Measurements from ENCODE around the gene MTOR. TPM values are rescaled to one million over a fixed set of nuclear protein-coding genes. Genes with fewer than 3 reads are reported as not detected.
"Not testable (repeated sequence)": the region's sequence is repeated elsewhere in the genome, so short reads cannot be mapped to it uniquely, and the experiment has no call there.

The MTOR gene
- total and polyA plus RNA-seq, 5 experiments from 2014 or later = 3.5 to 45.9 (median 7.2) TPM

DNA sequence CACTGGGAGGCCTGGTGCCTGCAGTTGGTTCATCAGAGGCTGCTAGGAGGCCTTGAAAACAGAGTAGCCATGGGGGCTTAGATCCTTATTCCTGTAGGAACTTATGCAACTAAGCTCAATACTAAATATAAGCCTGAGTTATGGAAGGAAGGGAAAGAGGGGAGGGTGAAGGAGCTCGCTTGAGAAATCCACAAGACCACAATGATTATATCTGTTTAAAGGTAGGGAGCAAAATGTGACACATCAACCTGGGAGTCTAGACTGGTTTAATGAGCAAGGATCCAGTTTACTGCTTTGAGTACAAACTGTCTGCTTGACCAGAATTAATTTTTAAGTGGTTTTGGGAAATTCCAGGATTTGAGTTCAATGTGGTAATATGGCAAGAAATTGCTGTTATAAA lies 93.6 kb downstream of the MTOR start:
- H3K27ac Mint-ChIP-seq = peak overlapping the region in 2 of 10 donors; percentile 62 to 74
- H3K4me3 Mint-ChIP-seq = no peak overlapping the region
- H3K4me1 Mint-ChIP-seq = peaks cover 0 to 2% (median under 1%) of the 10 kb centered on the region in 4 donors
- POLR2A ChIA-PET = no interaction called here
- H3K9me3 Mint-ChIP-seq = peaks cover 0 to 2% (median 0%) of the 10 kb centered on the region in 9 donors
- H3K27me3 Mint-ChIP-seq = no peaks in the 10 kb centered on the region
- H3K36me3 Mint-ChIP-seq = peaks cover 0 to 53% (median 29%) of the 10 kb centered on the region in 3 donors
- DNase-seq = no peak
- no peak for ATAC-seq

DNA sequence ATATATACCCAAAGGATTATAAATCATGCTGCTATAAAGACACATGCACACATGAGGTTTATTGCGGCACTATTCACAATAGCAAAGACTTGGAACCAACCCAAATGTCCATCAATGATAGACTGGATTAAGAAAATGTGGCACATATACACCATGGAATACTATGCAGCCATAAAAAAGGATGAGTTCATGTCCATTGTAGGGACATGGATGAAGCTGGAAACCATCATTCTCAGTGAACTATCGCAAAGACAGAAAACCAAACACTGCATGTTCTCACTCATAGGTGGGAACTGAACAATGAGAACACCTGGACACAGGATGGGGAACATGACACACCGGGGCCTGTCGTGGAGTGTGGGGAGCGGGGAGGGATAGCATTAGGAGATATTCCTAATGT lies 95.6 kb downstream of the MTOR start:
- H3K27ac Mint-ChIP-seq, H3K27me3 Mint-ChIP-seq, H3K9me3 Mint-ChIP-seq, H3K4me3 Mint-ChIP-seq, ATAC-seq, DNase-seq, POLR2A ChIA-PET, H3K4me1 Mint-ChIP-seq: not testable (repeated sequence)
- peaks cover 0 to 61% (median 33%) of the 10 kb centered on the region in 3 donors for H3K36me3 Mint-ChIP-seq

DNA sequence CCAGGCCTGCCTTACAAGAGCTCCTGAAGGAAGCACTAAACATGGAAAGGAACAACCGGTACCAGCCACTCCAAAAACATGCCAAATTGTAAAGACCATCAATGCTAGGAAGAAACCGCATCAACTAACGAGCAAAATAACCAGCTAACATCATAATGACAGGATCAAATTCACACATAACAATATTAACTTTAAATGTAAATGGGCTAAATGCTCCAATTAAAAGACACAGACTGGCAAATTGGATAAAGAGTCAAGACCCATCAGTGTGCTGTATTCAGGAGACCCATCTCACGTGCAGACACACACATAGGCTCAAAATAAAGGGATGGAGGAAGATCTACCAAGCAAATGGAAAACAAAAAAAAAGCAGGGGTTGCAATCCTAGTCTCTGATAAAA lies 99.6 kb downstream of the MTOR start:
- H3K4me3 Mint-ChIP-seq, H3K4me1 Mint-ChIP-seq, DNase-seq, H3K27ac Mint-ChIP-seq, POLR2A ChIA-PET, H3K27me3 Mint-ChIP-seq, H3K9me3 Mint-ChIP-seq, ATAC-seq: not testable (repeated sequence)
- peaks cover 0 to 78% (median 34%) of the 10 kb centered on the region in 3 donors for H3K36me3 Mint-ChIP-seq

DNA sequence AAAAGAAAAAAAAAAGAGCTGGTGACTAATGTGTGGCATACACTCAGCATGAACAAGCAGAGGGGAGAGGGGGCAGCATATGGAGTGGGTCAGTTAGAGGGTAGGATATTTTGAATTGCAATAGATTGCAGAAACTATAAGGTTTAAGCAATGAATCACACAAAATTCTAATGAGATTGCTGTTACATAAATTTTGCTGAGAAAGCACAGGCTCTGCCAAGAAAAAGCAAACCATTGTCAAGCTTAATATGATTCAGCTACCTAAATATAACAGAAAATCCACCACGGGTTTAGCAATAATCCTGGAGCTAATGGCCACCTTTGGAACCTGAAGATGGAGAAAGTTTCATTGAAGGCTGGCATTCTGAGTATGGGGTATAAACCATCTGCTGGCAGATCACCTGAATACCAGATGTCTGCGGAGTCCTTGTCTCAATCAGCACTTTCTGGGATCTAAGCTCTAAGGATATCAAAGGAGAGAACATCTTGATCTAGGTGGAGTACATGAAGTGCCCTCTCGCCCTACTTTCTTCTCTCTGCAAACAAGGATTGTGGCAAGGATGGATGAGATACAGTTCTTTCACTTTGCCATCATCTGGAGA lies 103.5 kb downstream of the MTOR start:
- Mint-ChIP-seq H3K27ac (peak overlapping the region in 2 of 10 donors; percentile 12 to 21), H3K9me3 (no peaks in the 10 kb centered on the region), H3K36me3 (peaks cover 5 to 79% (median 22%) of the 10 kb centered on the region in 3 donors), H3K4me3 (no peak overlapping the region), H3K4me1 (peaks cover 0 to 5% (median 3%) of the 10 kb centered on the region in 4 donors), H3K27me3 (no peaks in the 10 kb centered on the region)
- DNase-seq (no peak), ATAC-seq (no peak)
- POLR2A ChIA-PET = no interaction called here

DNA sequence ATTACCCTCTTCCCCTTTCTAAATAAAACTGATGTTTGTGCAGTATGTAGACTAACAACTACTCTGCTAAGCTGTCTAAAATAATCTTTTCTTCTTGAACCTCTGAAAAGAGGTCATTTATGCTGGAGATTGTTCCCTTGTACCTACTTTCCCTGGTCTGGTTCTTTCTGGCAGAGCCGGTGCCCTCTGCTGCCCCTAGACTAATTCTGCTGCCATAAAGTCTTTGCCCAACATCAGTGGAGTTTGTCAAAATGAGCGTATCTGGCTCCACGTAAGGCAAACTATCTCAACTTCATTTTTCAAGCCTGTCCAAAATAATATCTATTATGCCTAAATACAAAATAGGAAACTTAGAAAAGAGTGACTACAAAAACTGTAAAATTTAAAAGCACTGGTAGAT lies 104.1 kb downstream of the MTOR start:
- no peak for DNase-seq
- POLR2A ChIA-PET = no interaction called here
- peaks cover 0 to 3% (median 0%) of the 10 kb centered on the region in 4 donors for H3K4me1 Mint-ChIP-seq
- peak overlapping the region in 3 of 10 donors; percentile 2 to 21 (median 12) for H3K27ac Mint-ChIP-seq
- H3K4me3 Mint-ChIP-seq = no peak overlapping the region
- peaks cover 5 to 78% (median 18%) of the 10 kb centered on the region in 3 donors for H3K36me3 Mint-ChIP-seq
- no peak for ATAC-seq
- no peaks in the 10 kb centered on the region for H3K9me3 Mint-ChIP-seq
- H3K27me3 Mint-ChIP-seq = no peaks in the 10 kb centered on the region

DNA sequence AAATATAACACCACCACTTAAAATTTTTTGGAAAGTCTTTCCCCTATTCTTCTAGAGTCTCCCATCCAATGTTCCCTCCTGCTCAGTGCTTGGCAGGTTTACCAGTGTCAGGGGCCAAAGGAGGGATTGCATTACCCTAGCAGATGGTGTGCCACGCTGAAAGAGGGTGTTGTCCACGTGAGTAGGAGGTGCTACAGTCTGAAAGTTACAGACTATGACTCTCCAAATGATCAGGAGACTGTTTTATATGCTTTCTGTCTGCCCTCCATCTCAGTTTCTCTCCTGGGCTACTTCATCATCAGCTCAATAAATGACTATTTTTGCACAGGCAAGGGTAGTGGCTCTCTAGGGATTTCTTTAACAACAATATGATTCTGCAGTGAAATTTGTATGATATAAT lies 104.5 kb downstream of the MTOR start:
- H3K27ac Mint-ChIP-seq = peak overlapping the region in 1 of 10 donors; percentile 2

DNA sequence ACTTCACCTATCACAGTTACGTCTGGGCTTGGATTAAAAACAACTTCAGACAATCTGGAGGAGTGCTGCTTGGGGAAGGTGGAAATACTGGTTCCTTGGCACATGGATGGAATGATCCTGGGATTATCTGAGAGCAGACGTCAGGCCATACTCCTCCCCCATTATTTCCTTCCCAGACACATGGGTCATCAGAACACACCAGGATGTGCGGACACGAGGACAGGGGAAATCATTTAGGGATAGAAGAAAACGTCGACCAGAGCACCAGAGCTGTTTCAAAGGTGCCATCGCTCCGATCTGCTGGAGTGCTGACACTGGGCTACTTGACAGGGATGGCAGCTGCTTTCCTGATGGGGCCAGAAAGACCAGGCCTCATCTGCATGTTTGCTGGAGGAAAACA lies 105.0 kb downstream of the MTOR start:
- no peak overlapping the region for H3K4me3 Mint-ChIP-seq
- no peak for ATAC-seq
- H3K36me3 Mint-ChIP-seq = peaks cover 5 to 79% (median 23%) of the 10 kb centered on the region in 3 donors
- H3K27me3 Mint-ChIP-seq = no peaks in the 10 kb centered on the region
- DNase-seq = no peak
- no peaks in the 10 kb centered on the region for H3K9me3 Mint-ChIP-seq
- POLR2A ChIA-PET = no interaction called here
- peaks cover 0 to 3% (median 0%) of the 10 kb centered on the region in 4 donors for H3K4me1 Mint-ChIP-seq
- H3K27ac Mint-ChIP-seq = peak overlapping the region in 1 of 10 donors; percentile 12

More for the DNA sequence above, 104.5 kb downstream of the MTOR start:
- ATAC-seq = no peak
- H3K36me3 Mint-ChIP-seq = peaks cover 5 to 78% (median 21%) of the 10 kb centered on the region in 3 donors
- H3K4me3 Mint-ChIP-seq = no peak overlapping the region
- no peaks in the 10 kb centered on the region for H3K27me3 Mint-ChIP-seq
- POLR2A ChIA-PET = no interaction called here
- no peaks in the 10 kb centered on the region for H3K9me3 Mint-ChIP-seq
- no peak for DNase-seq
- H3K4me1 Mint-ChIP-seq = peaks cover 0 to 3% (median 0%) of the 10 kb centered on the region in 4 donors

DNA sequence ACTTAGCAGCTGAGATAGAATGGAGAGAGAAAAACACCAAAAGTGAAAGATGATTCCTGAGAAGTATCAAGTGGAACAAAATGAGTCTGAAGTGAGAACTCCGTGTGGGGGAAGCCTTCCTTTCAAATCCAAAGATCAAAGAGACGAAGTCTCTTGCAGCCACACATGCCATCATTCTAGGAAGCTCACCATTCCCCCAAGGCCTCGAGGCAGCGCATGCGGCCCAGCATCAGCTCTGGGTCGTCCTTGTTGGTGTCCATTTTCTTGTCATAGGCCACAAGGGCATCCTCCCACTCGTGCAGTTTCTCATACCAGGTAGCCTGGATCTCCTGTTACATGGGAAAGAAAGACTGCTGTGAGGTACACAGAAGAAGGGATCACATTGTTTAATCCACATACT lies 105.4 kb downstream of the MTOR start:
- Mint-ChIP-seq H3K27me3 (no peaks in the 10 kb centered on the region), H3K9me3 (no peaks in the 10 kb centered on the region), H3K27ac (peak overlapping the region in 2 of 10 donors; percentile 10 to 14), H3K36me3 (peaks cover 5 to 79% (median 23%) of the 10 kb centered on the region in 3 donors), H3K4me1 (peaks cover 0 to 3% (median 0%) of the 10 kb centered on the region in 4 donors), H3K4me3 (no peak overlapping the region)
- ATAC-seq (no peak), DNase-seq (no peak)
- POLR2A ChIA-PET = no interaction called here

DNA sequence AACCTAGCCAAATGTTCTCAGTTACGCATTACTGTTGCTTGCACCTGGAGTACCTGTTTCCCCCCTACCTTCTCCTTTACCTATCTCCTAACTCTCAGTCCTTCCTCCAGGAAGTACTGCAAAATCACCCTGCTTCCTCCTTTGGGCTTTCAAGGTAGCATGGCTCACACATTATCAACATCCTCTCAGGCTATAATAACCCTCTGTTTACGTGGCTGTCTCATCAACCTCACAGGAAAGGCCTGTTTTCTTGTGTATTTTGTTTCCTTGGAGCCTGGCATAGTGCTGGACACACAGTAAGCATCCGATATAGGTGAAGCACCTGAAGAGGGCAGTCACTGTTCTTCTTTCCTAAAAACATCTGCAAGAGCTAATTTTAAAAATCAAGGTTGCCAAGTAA lies 105.9 kb downstream of the MTOR start:
- no peak overlapping the region for H3K4me3 Mint-ChIP-seq
- H3K9me3 Mint-ChIP-seq = no peaks in the 10 kb centered on the region
- peaks cover 5 to 78% (median 23%) of the 10 kb centered on the region in 3 donors for H3K36me3 Mint-ChIP-seq
- H3K27ac Mint-ChIP-seq = peak overlapping the region in 4 of 10 donors; percentile 10 to 80 (median 34)
- DNase-seq (no peak), ATAC-seq (no peak)
- H3K4me1 Mint-ChIP-seq = peaks cover 0 to 3% (median 0%) of the 10 kb centered on the region in 4 donors
- H3K27me3 Mint-ChIP-seq = no peaks in the 10 kb centered on the region
- POLR2A ChIA-PET = no interaction called here

DNA sequence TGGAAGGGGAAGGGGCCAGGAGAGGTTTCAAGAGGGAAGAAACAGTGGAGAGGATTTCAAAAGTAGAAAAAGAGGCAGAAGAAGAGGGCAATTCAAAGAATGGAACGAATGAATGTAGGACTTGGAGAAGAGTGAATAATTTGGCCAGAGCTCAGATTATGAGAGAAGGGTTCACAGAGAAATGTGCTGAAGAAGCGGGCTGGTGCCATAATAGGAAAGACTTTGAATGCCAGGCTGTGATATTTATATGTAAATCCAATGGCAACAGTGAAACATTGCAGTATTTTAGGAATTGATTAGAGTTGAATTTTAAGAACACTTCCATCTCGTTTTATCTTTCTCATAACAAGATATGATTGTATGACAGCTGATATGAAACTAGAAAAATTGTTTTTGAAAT lies 109.2 kb downstream of the MTOR start:
- no peak for ATAC-seq
- Mint-ChIP-seq H3K27me3 (no peaks in the 10 kb centered on the region), H3K4me3 (no peak overlapping the region), H3K4me1 (peaks cover 0 to under 1% (median 0%) of the 10 kb centered on the region in 4 donors), H3K27ac (peak overlapping the region in 1 of 10 donors; percentile 56), H3K36me3 (peaks cover 5 to 82% (median 30%) of the 10 kb centered on the region in 3 donors), H3K9me3 (no peaks in the 10 kb centered on the region)
- POLR2A ChIA-PET = no interaction called here
- DNase-seq = no peak

DNA sequence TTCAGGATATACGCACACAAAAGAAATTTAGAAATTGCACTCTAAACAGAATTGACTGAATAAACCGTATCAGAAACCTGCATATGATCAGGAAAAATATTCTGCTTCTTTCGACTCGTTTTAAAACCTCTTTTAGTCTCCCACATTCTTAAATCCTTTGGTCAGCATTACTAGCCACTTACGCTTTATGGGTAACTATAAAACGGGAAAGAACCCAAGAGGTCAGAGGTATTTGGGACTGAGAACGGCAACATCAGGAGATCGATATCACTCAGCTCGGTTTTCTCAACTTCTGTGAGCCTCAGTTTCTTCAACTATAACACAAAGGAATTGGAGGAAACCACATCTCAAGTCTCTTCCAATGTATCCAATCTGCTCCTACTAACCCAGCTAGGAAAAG lies 109.6 kb downstream of the MTOR start:
- H3K4me1 Mint-ChIP-seq = no peaks in the 10 kb centered on the region

DNA sequence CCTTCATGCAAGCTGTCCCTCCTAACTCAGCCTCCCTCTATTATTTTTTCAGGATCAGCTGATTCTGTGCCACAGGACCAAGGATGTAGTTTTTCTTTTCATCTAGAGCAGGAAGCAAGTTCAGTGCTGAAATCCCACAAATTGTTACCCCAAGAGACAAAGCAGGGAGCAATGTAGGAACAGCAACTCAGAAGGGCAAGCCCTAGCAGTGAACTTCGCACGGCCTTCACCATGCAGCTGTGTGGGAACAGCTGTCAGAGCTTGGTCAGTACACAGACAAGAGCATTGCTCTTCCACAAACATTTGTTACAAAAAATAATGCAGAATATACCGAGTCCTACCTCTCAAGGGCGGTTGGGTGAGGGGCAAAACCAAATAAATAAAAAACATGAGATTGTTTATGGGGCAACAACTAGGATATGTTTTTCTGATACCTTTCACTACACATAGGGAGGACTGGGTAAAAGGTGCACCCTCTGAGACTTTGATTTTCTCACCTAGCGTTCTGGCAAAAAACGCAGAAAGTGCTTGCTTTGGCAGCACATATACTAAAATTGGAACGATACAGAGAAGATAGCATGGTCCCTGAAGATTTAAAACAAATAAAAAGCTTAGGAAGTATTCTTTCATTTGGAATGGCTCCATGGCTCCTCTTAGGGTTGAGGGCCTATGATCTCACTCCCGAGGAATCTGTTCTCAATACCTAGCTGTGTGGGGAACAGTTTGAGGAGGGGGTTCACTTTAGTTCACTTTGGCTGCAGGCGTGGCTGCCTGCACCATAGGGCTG lies 110.3 kb downstream of the MTOR start:
- Mint-ChIP-seq H3K4me3 (no peak overlapping the region), H3K27me3 (no peaks in the 10 kb centered on the region), H3K27ac (no peak overlapping the region), H3K36me3 (peaks cover 5 to 83% (median 33%) of the 10 kb centered on the region in 3 donors), H3K4me1 (no peaks in the 10 kb centered on the region), H3K9me3 (no peaks in the 10 kb centered on the region)
- POLR2A ChIA-PET = no interaction called here
- ATAC-seq = no peak
- no peak for DNase-seq

More for the DNA sequence above, 109.6 kb downstream of the MTOR start:
- Mint-ChIP-seq H3K9me3 (no peaks in the 10 kb centered on the region), H3K4me3 (no peak overlapping the region), H3K27me3 (no peaks in the 10 kb centered on the region), H3K36me3 (peaks cover 5 to 82% (median 29%) of the 10 kb centered on the region in 3 donors), H3K27ac (peak overlapping the region in 1 of 10 donors; percentile 56)
- POLR2A ChIA-PET = no interaction called here
- ATAC-seq = no peak
- no peak for DNase-seq

DNA sequence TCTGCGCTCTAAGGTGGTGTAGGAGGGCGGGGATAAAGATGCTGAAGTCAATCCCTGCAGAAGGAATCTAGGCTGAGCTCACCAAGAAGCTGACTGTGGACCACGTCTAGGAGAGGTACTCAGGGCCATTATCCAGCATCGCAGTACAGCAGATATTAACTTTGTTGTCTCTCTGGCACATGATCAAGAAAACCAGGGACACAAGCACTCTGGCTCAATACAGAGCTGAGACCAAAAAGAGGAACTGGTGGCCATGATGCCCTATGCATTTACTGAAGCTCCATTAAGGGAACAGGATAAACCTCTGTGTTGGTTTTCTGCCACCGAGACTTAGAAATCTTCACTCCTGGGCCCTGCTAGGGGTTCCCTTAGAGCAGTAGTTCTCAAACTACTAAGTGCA lies 111.2 kb downstream of the MTOR start:
- no peak for DNase-seq
- H3K36me3 Mint-ChIP-seq = peaks cover 0 to 84% (median 33%) of the 10 kb centered on the region in 3 donors
- H3K27me3 Mint-ChIP-seq = no peaks in the 10 kb centered on the region
- no peaks in the 10 kb centered on the region for H3K4me1 Mint-ChIP-seq
- no peaks in the 10 kb centered on the region for H3K9me3 Mint-ChIP-seq
- H3K27ac Mint-ChIP-seq = peak overlapping the region in 1 of 10 donors; percentile 4
- no peak overlapping the region for H3K4me3 Mint-ChIP-seq
- POLR2A ChIA-PET = no interaction called here
- no peak for ATAC-seq

All from naive thymus-derived CD8-positive, alpha-beta T cell (primary cell).